B cell (primary cell): ENCODE data around the gene NDUFA8.

Experiments
- CTCF ChIP-seq: fragments of 200-600 bp; IDR thresholded peaks from one replicate; pipeline ENCODE4 v1.8.0; 2022; ENCODE audit warnings: antibody characterized with exemption, mild to moderate bottlenecking
- EZH2 ChIP-seq: IDR thresholded peaks from 2 replicates; pipeline ENCODE4 v1.6.1; 2012; ENCODE audit warnings: borderline replicate concordance, low read depth, mild to moderate bottlenecking, moderate library complexity, low read length; ENCODE audit not compliant: insufficient read depth, poor library complexity, severe bottlenecking

GRCh38 chr9:122195875-122196274 is 36.3 kb upstream of the NDUFA8 start:
- TF ChIP-seq CTCF (no peak), EZH2 (no peak)
